22Rv1 (cell line): ENCODE data around the gene TNNI2.
"Not testable (repeated sequence)": the region's sequence is repeated elsewhere in the genome, so short reads cannot be mapped to it uniquely, and the experiment has no call there.

ENCODE experiments used
- H3K27ac ChIP-seq: fragments of 450-650 bp; 2 replicates; pipeline ENCODE4 v1.5.1; 2017
- CTCF ChIP-seq: fragments of 450-650 bp; IDR thresholded peaks from 2 replicates; pipeline ENCODE4 v1.5.1; 2017; ENCODE audit warnings: mild to moderate bottlenecking
- ZFX ChIP-seq: fragments of 450-650 bp; IDR thresholded peaks from 2 replicates; pipeline ENCODE4 v1.6.1; 2017; ENCODE audit warnings: antibody characterized with exemption, borderline replicate concordance

The TNNI2 gene

GRCh38 chr11:1805525-1805924 is 33.3 kb upstream of the TNNI2 start:
- no peak overlapping the region for H3K27ac ChIP-seq
- TF ChIP-seq CTCF (no peak), ZFX (no peak)

- H3K27ac ChIP-seq, result no peak overlapping the region
- TF ChIP-seq ZFX (no peak), CTCF (no peak)
These were observed 31.4 kb upstream of the TNNI2 start for GRCh38 chr11:1807264-1807995.

- H3K27ac ChIP-seq, result no peak overlapping the region
- TF ChIP-seq ZFX (no peak), CTCF (no peak)
These were observed 28.0 kb upstream of the TNNI2 start for GRCh38 chr11:1810761-1811160.

- no peak for TF ChIP-seq ZFX
- H3K27ac ChIP-seq, result no peak overlapping the region
These were observed 26.5 kb upstream of the TNNI2 start for GRCh38 chr11:1812274-1812673.

GRCh38 chr11:1812801-1813200 is 26.0 kb upstream of the TNNI2 start:
- TF ChIP-seq CTCF (no peak), ZFX (no peak)
- no peak overlapping the region for H3K27ac ChIP-seq

GRCh38 chr11:1813356-1813755 is 25.4 kb upstream of the TNNI2 start:
- not testable (repeated sequence) for H3K27ac ChIP-seq

GRCh38 chr11:1814691-1815090 is 24.1 kb upstream of the TNNI2 start:
- TF ChIP-seq ZFX (no peak), CTCF (no peak)
- H3K27ac ChIP-seq, result no peak overlapping the region

- TF ChIP-seq CTCF (no peak), ZFX (no peak)
- no peak overlapping the region for H3K27ac ChIP-seq
These were observed 23.5 kb upstream of the TNNI2 start for GRCh38 chr11:1815311-1815710.
